ENCODE measurements around the gene KCNIP4. TPM values are rescaled to one million over a fixed set of nuclear protein-coding genes. Genes with fewer than 3 reads are reported as not detected.

KCNIP4 gene
- total and polyA plus RNA-seq, 12 donors = 0.44 to 4.1 (median 1.6) TPM

DNA sequence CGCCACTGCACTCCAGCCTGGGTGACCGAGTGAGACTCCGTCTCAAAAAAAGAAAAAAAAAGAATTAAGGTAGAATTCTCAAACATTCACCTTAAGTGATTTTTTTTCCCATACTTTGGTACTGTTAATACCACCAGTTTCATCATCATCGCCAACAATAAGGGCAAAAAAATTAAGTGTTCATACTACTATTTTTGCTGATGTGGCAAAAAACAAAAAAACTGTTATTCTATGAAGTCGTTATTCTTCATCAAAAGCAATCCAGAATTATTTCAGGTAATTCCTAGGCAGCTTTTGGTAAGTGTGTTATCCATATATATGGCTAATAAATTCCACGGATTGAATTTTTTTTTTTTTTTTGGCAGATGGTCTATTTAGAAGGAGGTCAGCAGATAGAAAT, 85.7 kb downstream of the KCNIP4 start:
- H3K4me3 ChIP-seq = no peak overlapping the region
- intact Hi-C loops (cut with DNase I) = no loop called here
- WGBS, 4 donors = 75 to 80% (median 78%) methylated on average over 5 to 6 of the region's 6 CpGs
- no peaks in the 10 kb centered on the region for H3K27me3 ChIP-seq
- H3K4me1 ChIP-seq (replicated peaks in 1 of 2) = no peaks in the 10 kb centered on the region
- DNase-seq = no peak
- TF ChIP-seq POLR2A (IDR thresholded peaks at IDR 0.05) = no peak
- TF ChIP-seq CTCF (IDR thresholded peaks at IDR 0.05) = no peak
- no peaks in the 10 kb centered on the region for H3K36me3 ChIP-seq (replicated peaks in 1 of 2)
- H3K27ac ChIP-seq = no peak overlapping the region
- no peaks in the 10 kb centered on the region for H3K9me3 ChIP-seq (replicated peaks in 1 of 3)

- Histone ChIP-seq H3K36me3 (replicated peaks in 1 of 2) (no peaks in the 10 kb centered on the region), H3K27me3 (no peaks in the 10 kb centered on the region), H3K27ac (no peak overlapping the region), H3K4me3 (no peak overlapping the region), H3K4me1 (replicated peaks in 1 of 2) (no peaks in the 10 kb centered on the region), H3K9me3 (replicated peaks in 1 of 3) (no peaks in the 10 kb centered on the region)
- intact Hi-C loops (cut with DNase I) = no loop called here
- WGBS, 4 donors = 58 to 82% (median 71%) methylated on average over 3 of the region's 3 CpGs
- no peak for DNase-seq
- TF ChIP-seq POLR2A (IDR thresholded peaks at IDR 0.05) (no peak), CTCF (IDR thresholded peaks at IDR 0.05) (no peak)
Observed at GRCh38 chr4:21858971-21859370, 89.6 kb downstream of the KCNIP4 start.

DNA sequence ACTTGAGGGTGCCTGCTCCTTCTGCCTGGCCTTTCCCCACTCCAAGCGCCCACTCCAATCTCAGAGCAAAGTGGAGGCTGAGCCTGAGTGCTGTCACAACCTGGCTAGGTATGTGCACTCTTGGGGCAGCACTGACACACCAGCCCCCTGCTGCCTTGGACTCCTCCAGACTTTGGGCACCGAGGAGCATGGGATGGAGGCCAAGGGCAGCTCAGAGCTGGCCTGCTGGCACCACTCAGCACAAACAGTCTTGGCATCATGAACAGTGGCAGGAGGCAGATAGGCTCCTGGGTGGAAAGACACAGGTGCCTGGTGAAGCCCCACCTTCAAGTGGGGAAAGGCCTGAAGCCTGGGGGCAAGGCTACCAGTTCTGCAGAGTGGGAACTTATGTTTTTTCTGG, 91.8 kb downstream of the KCNIP4 start:
- WGBS, 4 donors = 51 to 89% (median 79%) methylated on average over 2 of the region's 2 CpGs
- H3K27ac ChIP-seq = no peak overlapping the region
- H3K9me3 ChIP-seq (replicated peaks in 1 of 3) = no peaks in the 10 kb centered on the region
- TF ChIP-seq POLR2A (IDR thresholded peaks at IDR 0.05) = no peak
- no peak for TF ChIP-seq CTCF (IDR thresholded peaks at IDR 0.05)
- H3K4me3 ChIP-seq = no peak overlapping the region
- H3K27me3 ChIP-seq = no peaks in the 10 kb centered on the region
- intact Hi-C loops (cut with DNase I) = no loop called here
- no peaks in the 10 kb centered on the region for H3K36me3 ChIP-seq (replicated peaks in 1 of 2)
- no peak for DNase-seq
- H3K4me1 ChIP-seq (replicated peaks in 1 of 2) = no peaks in the 10 kb centered on the region

GRCh38 chr4:21856301-21856700, 92.3 kb downstream of the KCNIP4 start:
- H3K27ac ChIP-seq = no peak overlapping the region
- WGBS, 4 donors = 66 to 73% (median 72%) methylated on average over 5 to 6 of the region's 6 CpGs
- no peak for DNase-seq
- H3K9me3 ChIP-seq (replicated peaks in 1 of 3) = no peaks in the 10 kb centered on the region
- TF ChIP-seq POLR2A (IDR thresholded peaks at IDR 0.05) (no peak), CTCF (IDR thresholded peaks at IDR 0.05) (no peak)
- H3K4me1 ChIP-seq (replicated peaks in 1 of 2) = no peaks in the 10 kb centered on the region
- no peaks in the 10 kb centered on the region for H3K36me3 ChIP-seq (replicated peaks in 1 of 2)
- intact Hi-C loops (cut with DNase I) = no loop called here
- no peaks in the 10 kb centered on the region for H3K27me3 ChIP-seq
- no peak overlapping the region for H3K4me3 ChIP-seq
